Measurements from ENCODE around the gene CDK5RAP2. TPM values are rescaled to one million over a fixed set of nuclear protein-coding genes. Genes with fewer than 3 reads are reported as not detected.

The CDK5RAP2 gene
- total RNA-seq, 4 donors from 2014 or later = 28.9 to 62.3 (median 40.0) TPM

- TF ChIP-seq CTCF (IDR thresholded peaks at IDR 0.05) = no peak
- no peak for TF ChIP-seq POLR2A (IDR thresholded peaks at IDR 0.05)
- no peaks in the 10 kb centered on the region for H3K27me3 ChIP-seq
- H3K27ac ChIP-seq = no peak overlapping the region
- peaks cover 0 to 17% of the 10 kb centered on the region in 2 donors for H3K9me3 ChIP-seq
- intact Hi-C loops (cut with DNase I; ENCODE audit: low total_unique reads) = no loop called here
- H3K36me3 ChIP-seq = no peaks in the 10 kb centered on the region
- no peaks in the 10 kb centered on the region for H3K4me1 ChIP-seq
- no peak for DNase-seq
- no peak overlapping the region for H3K4me3 ChIP-seq
Measured at GRCh38 chr9:120377268-120378159, 202.5 kb downstream of the CDK5RAP2 start.

GRCh38 chr9:120376101-120376500 lies 203.9 kb downstream of the CDK5RAP2 start:
- no peak overlapping the region for H3K27ac ChIP-seq
- TF ChIP-seq POLR2A (IDR thresholded peaks at IDR 0.05) = no peak
- TF ChIP-seq CTCF (IDR thresholded peaks at IDR 0.05) = no peak
- no peaks in the 10 kb centered on the region for H3K36me3 ChIP-seq
- no peaks in the 10 kb centered on the region for H3K4me1 ChIP-seq
- intact Hi-C loops (cut with DNase I; ENCODE audit: low total_unique reads) = no loop called here
- H3K4me3 ChIP-seq = no peak overlapping the region
- peaks cover 0 to 17% of the 10 kb centered on the region in 2 donors for H3K9me3 ChIP-seq
- no peaks in the 10 kb centered on the region for H3K27me3 ChIP-seq
- DNase-seq = no peak

GRCh38 chr9:120375316-120375715 lies 204.7 kb downstream of the CDK5RAP2 start:
- H3K27me3 ChIP-seq = no peaks in the 10 kb centered on the region
- H3K4me1 ChIP-seq = no peaks in the 10 kb centered on the region
- H3K36me3 ChIP-seq = no peaks in the 10 kb centered on the region
- intact Hi-C loops (cut with DNase I; ENCODE audit: low total_unique reads) = no loop called here
- no peak overlapping the region for H3K27ac ChIP-seq
- H3K4me3 ChIP-seq = no peak overlapping the region
- DNase-seq = no peak
- no peak for TF ChIP-seq CTCF (IDR thresholded peaks at IDR 0.05)
- no peak for TF ChIP-seq POLR2A (IDR thresholded peaks at IDR 0.05)
- H3K9me3 ChIP-seq = peaks cover 0 to 15% of the 10 kb centered on the region in 2 donors

- TF ChIP-seq POLR2A (IDR thresholded peaks at IDR 0.05) = no peak
- no peak for TF ChIP-seq CTCF (IDR thresholded peaks at IDR 0.05)
- no peak for DNase-seq
- H3K9me3 ChIP-seq = peaks cover 0 to 10% of the 10 kb centered on the region in 2 donors
- no peak overlapping the region for H3K4me3 ChIP-seq
- H3K27me3 ChIP-seq = no peaks in the 10 kb centered on the region
- H3K4me1 ChIP-seq = no peaks in the 10 kb centered on the region
- intact Hi-C loops (cut with DNase I; ENCODE audit: low total_unique reads) = no loop called here
- no peak overlapping the region for H3K27ac ChIP-seq
- no peaks in the 10 kb centered on the region for H3K36me3 ChIP-seq
Measured at GRCh38 chr9:120374817-120375216, 205.2 kb downstream of the CDK5RAP2 start.

- no peak overlapping the region for H3K27ac ChIP-seq
- no peak for DNase-seq
- H3K36me3 ChIP-seq = no peaks in the 10 kb centered on the region
- no peak for TF ChIP-seq CTCF (IDR thresholded peaks at IDR 0.05)
- TF ChIP-seq POLR2A (IDR thresholded peaks at IDR 0.05) = no peak
- peaks cover 0 to 5% of the 10 kb centered on the region in 2 donors for H3K9me3 ChIP-seq
- no peaks in the 10 kb centered on the region for H3K27me3 ChIP-seq
- intact Hi-C loops (cut with DNase I; ENCODE audit: low total_unique reads) = no loop called here
- H3K4me3 ChIP-seq = no peak overlapping the region
- no peaks in the 10 kb centered on the region for H3K4me1 ChIP-seq
Measured at GRCh38 chr9:120374239-120374638, 205.7 kb downstream of the CDK5RAP2 start.
